Astrocyte of the cerebellum (primary cell): ENCODE results near the gene GSKIP.

Experiments used
- DNase-seq: peaks from one replicate; pipeline ENCODE4 v3.0.0-alpha.2; 2011; ENCODE audit warnings: low read depth
- H3K4me3 ChIP-seq: 2 replicates; pipeline ENCODE4 v1.5.1; 2011; ENCODE audit warnings: mild to moderate bottlenecking, low read depth, low read length, moderate library complexity
- in situ Hi-C: cut with HindIII; loops from 2 replicates; pipeline ENCODE4 v1.10.0; 2017; ENCODE audit warnings: low sequenced_read_pairs
- TF ChIP-seq, protein P1 (sequence below): IDR thresholded peaks from 2 replicates; pipeline ENCODE4 v1.5.1; 2012; ENCODE audit warnings: low read length, low read depth, moderate library complexity, mild to moderate bottlenecking; ENCODE audit errors: missing control alignments

The GSKIP gene

DNA sequence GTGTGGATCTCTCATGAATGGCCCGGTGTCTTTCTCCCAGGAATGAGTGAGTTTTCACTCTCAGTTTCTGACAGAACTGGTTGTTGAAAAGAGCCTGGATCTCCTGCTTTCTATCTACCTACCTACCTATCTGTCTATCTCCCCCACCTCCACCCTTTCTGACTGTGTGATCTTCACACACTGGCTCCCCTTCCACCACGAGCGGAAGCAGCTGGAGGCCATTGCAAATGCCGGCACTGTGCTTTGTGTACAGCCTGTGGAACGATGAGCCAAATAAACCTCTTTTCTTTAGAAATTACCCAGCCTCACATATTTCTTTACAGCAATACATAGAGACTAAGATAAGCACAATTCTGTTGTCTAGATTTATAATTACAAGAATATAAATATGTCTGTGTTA is 7.2 kb downstream of the GSKIP start:
- TF ChIP-seq, protein P1, sequence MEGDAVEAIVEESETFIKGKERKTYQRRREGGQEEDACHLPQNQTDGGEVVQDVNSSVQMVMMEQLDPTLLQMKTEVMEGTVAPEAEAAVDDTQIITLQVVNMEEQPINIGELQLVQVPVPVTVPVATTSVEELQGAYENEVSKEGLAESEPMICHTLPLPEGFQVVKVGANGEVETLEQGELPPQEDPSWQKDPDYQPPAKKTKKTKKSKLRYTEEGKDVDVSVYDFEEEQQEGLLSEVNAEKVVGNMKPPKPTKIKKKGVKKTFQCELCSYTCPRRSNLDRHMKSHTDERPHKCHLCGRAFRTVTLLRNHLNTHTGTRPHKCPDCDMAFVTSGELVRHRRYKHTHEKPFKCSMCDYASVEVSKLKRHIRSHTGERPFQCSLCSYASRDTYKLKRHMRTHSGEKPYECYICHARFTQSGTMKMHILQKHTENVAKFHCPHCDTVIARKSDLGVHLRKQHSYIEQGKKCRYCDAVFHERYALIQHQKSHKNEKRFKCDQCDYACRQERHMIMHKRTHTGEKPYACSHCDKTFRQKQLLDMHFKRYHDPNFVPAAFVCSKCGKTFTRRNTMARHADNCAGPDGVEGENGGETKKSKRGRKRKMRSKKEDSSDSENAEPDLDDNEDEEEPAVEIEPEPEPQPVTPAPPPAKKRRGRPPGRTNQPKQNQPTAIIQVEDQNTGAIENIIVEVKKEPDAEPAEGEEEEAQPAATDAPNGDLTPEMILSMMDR, result no peak
- no peak overlapping the region for H3K4me3 ChIP-seq
- DNase-seq, result no peak
- in situ Hi-C loops, result no loop called here

DNA sequence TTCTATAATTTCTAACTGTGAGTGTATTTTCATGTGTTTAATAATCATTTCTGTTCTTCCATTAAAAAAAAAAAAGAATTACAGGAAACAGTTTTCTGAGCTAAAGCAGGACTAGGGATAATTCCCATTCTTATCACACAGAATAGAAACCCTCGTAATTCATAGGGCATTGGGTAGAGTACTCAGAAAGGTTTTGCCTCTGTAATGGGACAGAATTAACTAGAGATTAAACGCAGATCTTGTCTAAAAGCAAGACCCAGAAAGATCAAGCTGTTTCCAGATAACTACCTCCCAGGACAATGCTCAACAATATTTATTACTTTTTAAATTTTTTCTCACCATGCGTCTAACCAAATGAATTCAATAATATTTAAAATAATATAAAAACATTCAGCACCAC is 10.2 kb downstream of the GSKIP start:
- in situ Hi-C loops, result no loop called here
- no peak overlapping the region for H3K4me3 ChIP-seq
- TF ChIP-seq, protein P1, result no peak
- no peak for DNase-seq

DNA sequence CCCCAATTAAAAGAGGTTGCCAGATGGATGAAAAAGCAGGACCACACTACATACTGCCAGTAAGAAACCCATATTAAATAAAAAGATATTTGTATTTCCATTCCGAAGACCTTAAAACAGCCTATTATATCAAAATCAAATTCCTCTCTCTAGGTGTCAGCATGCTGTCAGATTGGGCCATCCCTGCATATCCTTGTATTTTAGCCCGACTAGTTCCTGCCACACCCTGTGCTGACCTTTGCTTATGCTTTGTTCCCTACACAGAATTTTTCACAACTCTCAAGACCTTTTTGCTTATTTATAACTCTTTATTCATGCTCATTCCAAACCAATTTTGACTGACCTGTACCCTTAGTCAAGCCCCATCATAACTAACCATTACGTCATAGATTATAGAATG is 12.8 kb downstream of the GSKIP start:
- TF ChIP-seq, protein P1, result no peak
- no peak overlapping the region for H3K4me3 ChIP-seq
- DNase-seq, result no peak
- in situ Hi-C loops, result no loop called here

DNA sequence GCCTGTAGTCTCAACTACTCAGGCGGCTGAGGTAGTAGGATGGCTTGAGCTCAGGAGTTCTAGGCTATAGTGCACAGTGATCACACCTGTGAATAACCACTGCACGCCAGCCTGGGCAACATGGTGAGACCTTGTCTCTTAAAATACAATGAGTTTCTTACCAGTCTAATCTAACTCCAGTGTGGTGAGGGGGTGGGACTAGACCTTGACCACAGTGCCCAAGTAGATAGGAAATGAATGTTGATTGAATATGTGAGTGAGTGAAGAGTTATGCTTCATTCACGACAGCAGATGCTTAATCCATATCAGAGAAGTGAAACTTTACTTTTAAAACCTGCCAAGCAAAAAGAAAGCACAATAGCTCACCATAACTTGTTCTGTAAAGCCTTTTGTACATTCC is 17.4 kb downstream of the GSKIP start:
- no peak for DNase-seq
- no peak overlapping the region for H3K4me3 ChIP-seq
- in situ Hi-C loops, result no loop called here
- TF ChIP-seq, protein P1, result no peak

DNA sequence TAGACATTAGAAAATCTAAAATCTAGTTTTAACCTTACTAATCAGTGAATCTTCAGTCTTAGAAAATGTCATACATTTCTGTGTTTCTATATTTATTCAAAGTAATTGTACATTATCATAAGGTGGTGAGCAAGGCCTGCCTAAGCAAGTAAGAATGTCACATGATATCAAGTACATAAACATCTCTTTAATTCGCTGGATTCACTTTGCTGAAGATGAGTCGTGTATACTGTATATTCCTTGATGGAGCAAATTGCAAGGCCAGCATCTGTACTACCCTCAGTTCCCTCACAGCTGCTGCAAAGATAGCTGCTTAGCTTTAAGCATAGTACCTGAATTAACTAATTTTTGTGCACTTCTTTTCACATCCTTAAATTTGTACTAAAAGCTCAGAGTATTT is 20.1 kb downstream of the GSKIP start:
- TF ChIP-seq, protein P1, result no peak
- no peak overlapping the region for H3K4me3 ChIP-seq
- no peak for DNase-seq
- in situ Hi-C loops, result no loop called here

DNA sequence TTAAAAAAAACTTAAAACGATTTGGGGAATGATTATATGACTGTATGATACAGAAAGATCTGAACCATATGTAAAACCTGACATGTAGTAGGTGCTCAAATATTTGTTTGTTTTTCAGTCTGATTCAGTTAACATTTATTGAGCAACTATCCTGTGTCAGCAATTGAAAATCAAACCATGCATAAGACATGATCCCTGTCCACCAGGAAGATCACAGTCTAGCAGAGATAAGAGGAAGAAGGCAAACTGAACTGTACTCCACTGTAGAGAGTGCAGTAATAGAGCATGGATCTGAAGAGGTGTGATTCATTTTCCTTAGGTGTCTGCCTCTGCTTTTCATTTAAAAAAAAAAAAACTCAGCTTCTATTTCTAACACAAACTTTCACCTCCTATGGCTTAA is 20.7 kb downstream of the GSKIP start:
- DNase-seq, result no peak
- in situ Hi-C loops, result no loop called here

More for the DNA sequence above, 20.7 kb downstream of the GSKIP start:
- no peak overlapping the region for H3K4me3 ChIP-seq
- TF ChIP-seq, protein P1, result no peak
